HepG2 (cell line): Measurements from ENCODE around the gene HTR6. TPM values are rescaled to one million over a fixed set of nuclear protein-coding genes. Genes with fewer than 3 reads are reported as not detected.

Experiments used
- ATAC-seq: fragments of 200-7000 bp; cut with Tn5 transposase; 3 replicates; pipeline ENCODE4 v1.9.1; 2020; ENCODE audit warnings: mild to moderate bottlenecking, moderate library complexity
- BruUV-seq: library from RNA; stranded (reverse); fragments of 400-500 nt; replicated peaks from 2 replicates; lab custom pipeline; 2021; lab: Mats Ljungman, UMichigan
- CTCF ChIA-PET: fragments of 300-600 bp; formaldehyde crosslinking; extraction: SDS; loops from one replicate; lab custom pipeline; 2021; ENCODE audit warnings: low total read pairs, inconsistent platforms, low intra/inter-chr PET ratio; lab: Yijun Ruan, JAX
- POLR2A ChIA-PET: fragments of 350-600 bp; sonication (Branson Sonifier 250); formaldehyde crosslinking; loops from one replicate; lab custom pipeline; 2020; ENCODE audit warnings: antibody characterized with exemption, inconsistent platforms; lab: Yijun Ruan, JAX
- DNase-seq: peaks from one replicate; pipeline ENCODE4 v3.0.0-alpha.2; 2015; ENCODE audit warnings: low spot score
- FAIRE-seq: peaks from 3 replicates; lab custom pipeline; 2011; peaks lifted over from hg19 to GRCh38; lab: Jason Lieb, UNC
- H2AFZ ChIP-seq: one replicate; pipeline ENCODE4 v1.6.1; 2011; ENCODE audit warnings: low read length, inconsistent platforms
- H3K27ac ChIP-seq: fragments of 300-600 bp; 3 replicates; pipeline ENCODE4 v1.8.0; 2011; ENCODE audit warnings: mixed run types, mild to moderate bottlenecking, mixed read lengths, low read length, inconsistent platforms; ENCODE audit not compliant: insufficient read depth; ENCODE audit errors: extremely low read length
- H3K27me3 ChIP-seq, 2 experiments: fragments of 200-600 bp in 1 of 2; 2 replicates in 1 of 2; 3 replicates in 1 of 2; pipeline versions ENCODE4 v1.6.0 to v1.8.0; 2011; ENCODE audit warnings: low read length in 2 of 2, mild to moderate bottlenecking in 2 of 2, moderate library complexity in 2 of 2, inconsistent platforms in 1 of 2; ENCODE audit not compliant: insufficient read depth in 2 of 2, control insufficient read depth in 1 of 2
- H3K36me3 ChIP-seq, 2 experiments: fragments of 200-600 bp in 1 of 2; replicated peaks in 1 of 2; 2 replicates in 1 of 2; 3 replicates in 1 of 2; pipeline versions ENCODE4 v1.5.1 to v1.8.0; 2011; ENCODE audit warnings: low read length in 2 of 2, inconsistent platforms in 1 of 2; ENCODE audit not compliant: insufficient read depth in 2 of 2, control insufficient read depth in 1 of 2
- H3K4me1 ChIP-seq: 2 replicates; pipeline ENCODE4 v1.5.1; 2012; ENCODE audit warnings: low read length, inconsistent platforms; ENCODE audit not compliant: insufficient read depth
- H3K4me2 ChIP-seq: 2 replicates; pipeline ENCODE4 v1.6.0; 2011; ENCODE audit warnings: low read depth, low read length, inconsistent platforms
- H3K4me3 ChIP-seq, 3 experiments: fragments of 200-600 bp in 1 of 3; sonication (generic), shearing (Covaris generic) in 1 of 3; replicated peaks in 1 of 3; 2 replicates each; pipeline ENCODE4 v1.5.1; 2011 to 2016; ENCODE audit warnings: low read length in 3 of 3, inconsistent platforms in 2 of 3, low read depth in 2 of 3, mild to moderate bottlenecking in 2 of 3, control low read depth in 1 of 3, mixed read lengths in 1 of 3; ENCODE audit not compliant: insufficient read depth in 1 of 3
- H3K79me2 ChIP-seq: one replicate; pipeline ENCODE4 v1.6.1; 2011; ENCODE audit warnings: low read length, inconsistent platforms; ENCODE audit not compliant: insufficient read depth
- H3K9ac ChIP-seq: 2 replicates; pipeline ENCODE4 v1.6.0; 2011; ENCODE audit warnings: mild to moderate bottlenecking, low read depth, low read length, inconsistent platforms; ENCODE audit not compliant: insufficient read depth
- H3K9me3 ChIP-seq: 2 replicates; pipeline ENCODE4 v1.5.1; 2012; ENCODE audit warnings: mild to moderate bottlenecking, low read length
- H4K20me1 ChIP-seq: 2 replicates; pipeline ENCODE4 v1.6.0; 2011; ENCODE audit warnings: inconsistent platforms, mild to moderate bottlenecking, low read length, moderate library complexity; ENCODE audit not compliant: insufficient read depth
- ATRX ChIP-seq: sonication (generic); formaldehyde crosslinking; IDR thresholded peaks from 2 replicates; pipeline ENCODE4 v1.4.0; 2020; ENCODE audit warnings: missing genetic modification reagents, borderline replicate concordance
- FOXK2 ChIP-seq: fragments of 450-650 bp; IDR thresholded peaks from 2 replicates; pipeline ENCODE4 v1.6.1; 2016
- NCOA2 ChIP-seq: sonication (generic); formaldehyde crosslinking; IDR thresholded peaks from 2 replicates; pipeline ENCODE4 v1.8.0; 2022; ENCODE audit warnings: inconsistent platforms
- PHF20 ChIP-seq: sonication (generic); formaldehyde crosslinking; IDR thresholded peaks from 2 replicates; pipeline ENCODE4 v1.5.0; 2020; ENCODE audit warnings: mild to moderate bottlenecking, missing genetic modification reagents
- ZNF496 ChIP-seq: sonication (generic); formaldehyde crosslinking; IDR thresholded peaks from 2 replicates; pipeline ENCODE4 v1.8.1; 2023; ENCODE audit warnings: mild to moderate bottlenecking, moderate library complexity, missing genetic modification reagents; ENCODE audit not compliant: insufficient replicate concordance
- ZNF670 ChIP-seq: sonication (generic); formaldehyde crosslinking; IDR thresholded peaks from 2 replicates; pipeline ENCODE4 v1.8.0; 2022; ENCODE audit warnings: mild to moderate bottlenecking, missing genetic modification reagents, borderline replicate concordance
- ZNF788 ChIP-seq: sonication (generic); formaldehyde crosslinking; IDR thresholded peaks from 2 replicates; pipeline ENCODE4 v1.5.0; 2020; ENCODE audit warnings: mild to moderate bottlenecking, missing genetic modification reagents, borderline replicate concordance
- WGBS: methylation state at CpG from one replicate; pipeline ENCODE4 v1.1.6; 2017; ENCODE audit warnings: low lambda C conversion rate; 5-methylcytosine and 5-hydroxymethylcytosine counted together
- in situ Hi-C: cut with HindIII; loops from 2 replicates; pipeline ENCODE4 v1.10.0; 2017; ENCODE audit warnings: low pct_unique_long_range_greater_than_20kb; ENCODE audit not compliant: extremely low pct_ligation_motif_present
- intact Hi-C: fragments of 100-400 bp; cut with micrococcal nuclease; formaldehyde crosslinking; loops from one replicate; pipeline ENCODE4 v1.10.0; 2022; ENCODE audit not compliant: unreplicated experiment
- polyA plus RNA-seq, 8 experiments: library from polyadenylated mRNA; depleted of rRNA in 3 of 8; stranded (reverse) in 7 of 8; unstranded in 1 of 8; fragments of >200 nt; fragmentation: Illumina TruSeq in 4 of 8; extraction: Trizol in 4 of 8; gene quantifications; 2 replicates each; pipeline versions ENCODE4 v1.2.1 to v1.2.3, GENCODE V29; 2011 to 2016; ENCODE audit warnings: low read depth in 4 of 8, missing spikeins in 1 of 8, mixed read lengths in 1 of 8; ENCODE audit not compliant: insufficient read depth in 1 of 8
- total RNA-seq, 5 experiments: library from RNA; depleted of rRNA; stranded (reverse); fragments of >200 nt; fragmentation: Illumina TruSeq; extraction: Trizol; gene quantifications; 2 replicates each; pipeline ENCODE4 v1.2.3, GENCODE V29; 2016; ENCODE audit warnings: low read depth in 1 of 5
- TF ChIP-seq, protein P1 (sequence below): sonication (generic); formaldehyde crosslinking; IDR thresholded peaks from 2 replicates; pipeline ENCODE4 v1.4.0; 2020; ENCODE audit warnings: missing genetic modification reagents, mild to moderate bottlenecking, borderline replicate concordance
- TF ChIP-seq, protein P2 (sequence below): sonication (generic); formaldehyde crosslinking; IDR thresholded peaks from 2 replicates; pipeline ENCODE4 v1.5.0; 2020; ENCODE audit warnings: mild to moderate bottlenecking, missing genetic modification reagents, borderline replicate concordance

The HTR6 gene
- total and polyA plus RNA-seq, 2 of the 13 experiments (the other 11 are each of a cell fraction or from before 2014, with no cell fraction given): 0.04 TPM; not detected in 1

DNA sequence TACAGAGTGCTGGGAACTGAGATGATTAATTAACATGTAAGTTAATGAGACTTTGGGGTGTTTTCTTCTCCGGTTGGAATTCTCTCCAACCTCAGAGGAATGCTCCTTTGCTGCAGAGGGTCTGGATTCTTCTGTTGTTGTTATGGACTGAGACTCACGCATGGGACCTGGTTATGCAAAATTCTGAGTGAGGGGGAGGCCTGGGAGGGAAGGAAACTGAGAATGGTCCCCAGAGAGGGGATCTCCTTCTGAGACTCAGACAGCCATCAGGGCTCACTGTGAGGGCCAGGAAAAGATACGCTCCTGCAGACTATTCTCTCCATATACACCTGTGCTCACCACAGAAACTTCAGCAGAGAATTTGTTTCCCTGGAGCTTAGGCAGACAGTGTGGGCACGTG, 56.3 kb downstream of the HTR6 start:
- no TSS peak for BruUV-seq
- in situ Hi-C loops: no loop called here
- no peaks in the 10 kb centered on the region for H3K79me2 ChIP-seq
- 81% methylated on average over 4 of the region's 4 CpGs for whole genome bisulfite sequencing
- FAIRE-seq (no peak), ATAC-seq (no peak), DNase-seq (no peak)
- H3K4me1 ChIP-seq: no peaks in the 10 kb centered on the region
- H4K20me1 ChIP-seq: no peaks in the 10 kb centered on the region
- CTCF ChIA-PET: no interaction called here
- no peaks in the 10 kb centered on the region for H3K27me3 ChIP-seq
- H3K4me3 ChIP-seq: no peak overlapping the region
- no peaks in the 10 kb centered on the region for H3K9me3 ChIP-seq
- POLR2A ChIA-PET: no interaction called here
- H3K9ac ChIP-seq: no peak overlapping the region
- H2AFZ ChIP-seq: no peak overlapping the region
- intact Hi-C loops: no loop called here
- no peak for TF ChIP-seq ZNF788 (CRISPR knock-in tag)
- no peak for TF ChIP-seq NCOA2 (CRISPR knock-in tag)
- TF ChIP-seq, protein P1, sequence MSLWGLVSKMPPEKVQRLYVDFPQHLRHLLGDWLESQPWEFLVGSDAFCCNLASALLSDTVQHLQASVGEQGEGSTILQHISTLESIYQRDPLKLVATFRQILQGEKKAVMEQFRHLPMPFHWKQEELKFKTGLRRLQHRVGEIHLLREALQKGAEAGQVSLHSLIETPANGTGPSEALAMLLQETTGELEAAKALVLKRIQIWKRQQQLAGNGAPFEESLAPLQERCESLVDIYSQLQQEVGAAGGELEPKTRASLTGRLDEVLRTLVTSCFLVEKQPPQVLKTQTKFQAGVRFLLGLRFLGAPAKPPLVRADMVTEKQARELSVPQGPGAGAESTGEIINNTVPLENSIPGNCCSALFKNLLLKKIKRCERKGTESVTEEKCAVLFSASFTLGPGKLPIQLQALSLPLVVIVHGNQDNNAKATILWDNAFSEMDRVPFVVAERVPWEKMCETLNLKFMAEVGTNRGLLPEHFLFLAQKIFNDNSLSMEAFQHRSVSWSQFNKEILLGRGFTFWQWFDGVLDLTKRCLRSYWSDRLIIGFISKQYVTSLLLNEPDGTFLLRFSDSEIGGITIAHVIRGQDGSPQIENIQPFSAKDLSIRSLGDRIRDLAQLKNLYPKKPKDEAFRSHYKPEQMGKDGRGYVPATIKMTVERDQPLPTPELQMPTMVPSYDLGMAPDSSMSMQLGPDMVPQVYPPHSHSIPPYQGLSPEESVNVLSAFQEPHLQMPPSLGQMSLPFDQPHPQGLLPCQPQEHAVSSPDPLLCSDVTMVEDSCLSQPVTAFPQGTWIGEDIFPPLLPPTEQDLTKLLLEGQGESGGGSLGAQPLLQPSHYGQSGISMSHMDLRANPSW (CRISPR knock-in tag): no peak
- TF ChIP-seq, protein P2, sequence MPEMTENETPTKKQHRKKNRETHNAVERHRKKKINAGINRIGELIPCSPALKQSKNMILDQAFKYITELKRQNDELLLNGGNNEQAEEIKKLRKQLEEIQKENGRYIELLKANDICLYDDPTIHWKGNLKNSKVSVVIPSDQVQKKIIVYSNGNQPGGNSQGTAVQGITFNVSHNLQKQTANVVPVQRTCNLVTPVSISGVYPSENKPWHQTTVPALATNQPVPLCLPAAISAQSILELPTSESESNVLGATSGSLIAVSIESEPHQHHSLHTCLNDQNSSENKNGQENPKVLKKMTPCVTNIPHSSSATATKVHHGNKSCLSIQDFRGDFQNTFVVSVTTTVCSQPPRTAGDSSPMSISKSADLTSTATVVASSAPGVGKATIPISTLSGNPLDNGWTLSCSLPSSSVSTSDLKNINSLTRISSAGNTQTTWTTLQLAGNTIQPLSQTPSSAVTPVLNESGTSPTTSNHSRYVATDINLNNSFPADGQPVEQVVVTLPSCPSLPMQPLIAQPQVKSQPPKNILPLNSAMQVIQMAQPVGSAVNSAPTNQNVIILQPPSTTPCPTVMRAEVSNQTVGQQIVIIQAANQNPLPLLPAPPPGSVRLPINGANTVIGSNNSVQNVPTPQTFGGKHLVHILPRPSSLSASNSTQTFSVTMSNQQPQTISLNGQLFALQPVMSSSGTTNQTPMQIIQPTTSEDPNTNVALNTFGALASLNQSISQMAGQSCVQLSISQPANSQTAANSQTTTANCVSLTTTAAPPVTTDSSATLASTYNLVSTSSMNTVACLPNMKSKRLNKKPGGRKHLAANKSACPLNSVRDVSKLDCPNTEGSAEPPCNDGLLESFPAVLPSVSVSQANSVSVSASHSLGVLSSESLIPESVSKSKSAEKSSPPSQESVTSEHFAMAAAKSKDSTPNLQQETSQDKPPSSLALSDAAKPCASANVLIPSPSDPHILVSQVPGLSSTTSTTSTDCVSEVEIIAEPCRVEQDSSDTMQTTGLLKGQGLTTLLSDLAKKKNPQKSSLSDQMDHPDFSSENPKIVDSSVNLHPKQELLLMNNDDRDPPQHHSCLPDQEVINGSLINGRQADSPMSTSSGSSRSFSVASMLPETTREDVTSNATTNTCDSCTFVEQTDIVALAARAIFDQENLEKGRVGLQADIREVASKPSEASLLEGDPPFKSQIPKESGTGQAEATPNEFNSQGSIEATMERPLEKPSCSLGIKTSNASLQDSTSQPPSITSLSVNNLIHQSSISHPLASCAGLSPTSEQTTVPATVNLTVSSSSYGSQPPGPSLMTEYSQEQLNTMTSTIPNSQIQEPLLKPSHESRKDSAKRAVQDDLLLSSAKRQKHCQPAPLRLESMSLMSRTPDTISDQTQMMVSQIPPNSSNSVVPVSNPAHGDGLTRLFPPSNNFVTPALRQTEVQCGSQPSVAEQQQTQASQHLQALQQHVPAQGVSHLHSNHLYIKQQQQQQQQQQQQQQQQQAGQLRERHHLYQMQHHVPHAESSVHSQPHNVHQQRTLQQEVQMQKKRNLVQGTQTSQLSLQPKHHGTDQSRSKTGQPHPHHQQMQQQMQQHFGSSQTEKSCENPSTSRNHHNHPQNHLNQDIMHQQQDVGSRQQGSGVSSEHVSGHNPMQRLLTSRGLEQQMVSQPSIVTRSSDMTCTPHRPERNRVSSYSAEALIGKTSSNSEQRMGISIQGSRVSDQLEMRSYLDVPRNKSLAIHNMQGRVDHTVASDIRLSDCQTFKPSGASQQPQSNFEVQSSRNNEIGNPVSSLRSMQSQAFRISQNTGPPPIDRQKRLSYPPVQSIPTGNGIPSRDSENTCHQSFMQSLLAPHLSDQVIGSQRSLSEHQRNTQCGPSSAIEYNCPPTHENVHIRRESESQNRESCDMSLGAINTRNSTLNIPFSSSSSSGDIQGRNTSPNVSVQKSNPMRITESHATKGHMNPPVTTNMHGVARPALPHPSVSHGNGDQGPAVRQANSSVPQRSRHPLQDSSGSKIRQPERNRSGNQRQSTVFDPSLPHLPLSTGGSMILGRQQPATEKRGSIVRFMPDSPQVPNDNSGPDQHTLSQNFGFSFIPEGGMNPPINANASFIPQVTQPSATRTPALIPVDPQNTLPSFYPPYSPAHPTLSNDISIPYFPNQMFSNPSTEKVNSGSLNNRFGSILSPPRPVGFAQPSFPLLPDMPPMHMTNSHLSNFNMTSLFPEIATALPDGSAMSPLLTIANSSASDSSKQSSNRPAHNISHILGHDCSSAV (CRISPR knock-in tag): no peak
- TF ChIP-seq FOXK2: no peak
- no peak for TF ChIP-seq ATRX
- TF ChIP-seq ZNF670: no peak
- TF ChIP-seq ZNF496 (CRISPR knock-in tag): no peak
- no peak for TF ChIP-seq PHF20 (CRISPR knock-in tag)
- no peak overlapping the region for H3K27ac ChIP-seq
- H3K4me2 ChIP-seq: no peak overlapping the region
- no peaks in the 10 kb centered on the region for H3K36me3 ChIP-seq
